CD4-positive, alpha-beta T cell (primary cell): ENCODE measurements around the gene LINGO4. TPM values are rescaled to one million over a fixed set of nuclear protein-coding genes. Genes with fewer than 3 reads are reported as not detected.

Source experiments
- ATAC-seq: fragments of 200-7000 bp; cut with Tn5 transposase; one replicate; pipeline ENCODE4 v1.10.0; 2022; ENCODE audit warnings: mild to moderate bottlenecking; ENCODE audit not compliant: poor library complexity
- CTCF ChIA-PET: fragments of 350-600 bp; sonication (Branson Sonifier 250); formaldehyde crosslinking; loops from one replicate; lab custom pipeline; 2021; ENCODE audit warnings: antibody characterized with exemption, inconsistent platforms; lab: Charles Lee
- POLR2A ChIA-PET: fragments of 350-600 bp; sonication (Branson Sonifier 250); formaldehyde crosslinking; loops from one replicate; lab custom pipeline; 2021; ENCODE audit warnings: antibody characterized with exemption, inconsistent platforms; lab: Charles Lee
- DNase-seq, 14 experiments: peaks; one replicate each; pipeline ENCODE4 v3.0.0-alpha.2; 2013 to 2020; ENCODE audit warnings: mixed read lengths in 2 of 14
- H3K27ac ChIP-seq, 2 donors: one replicate each; pipeline versions ENCODE4 v1.5.1 to v1.7.0; 2013; ENCODE audit warnings: low read length in 2 of 2, low read depth in 1 of 2, mild to moderate bottlenecking in 1 of 2
- H3K27me3 ChIP-seq, 2 experiments: 1 replicate in 1 of 2; 2 replicates in 1 of 2; pipeline versions ENCODE4 v1.6.1 to v1.7.0; 2013; ENCODE audit warnings: low read length in 2 of 2, control low read depth in 1 of 2, mild to moderate bottlenecking in 1 of 2, moderate library complexity in 1 of 2; ENCODE audit not compliant: insufficient read depth in 2 of 2, control insufficient read depth in 1 of 2
- H3K36me3 ChIP-seq: one replicate; pipeline ENCODE4 v1.6.1; 2013; ENCODE audit warnings: low read length, control low read depth; ENCODE audit not compliant: insufficient read depth
- H3K4me1 ChIP-seq: one replicate; pipeline ENCODE4 v1.6.1; 2013; ENCODE audit warnings: low read length, control low read depth; ENCODE audit not compliant: insufficient read depth
- H3K4me3 ChIP-seq: one replicate; pipeline ENCODE4 v1.5.1; 2013; ENCODE audit warnings: mild to moderate bottlenecking, low read length, moderate library complexity
- H3K9me3 ChIP-seq, 2 experiments: 1 replicate in 1 of 2; 2 replicates in 1 of 2; pipeline versions ENCODE4 v1.6.1 to v1.7.0; 2013; ENCODE audit warnings: low read length in 2 of 2, mild to moderate bottlenecking in 2 of 2, control low read depth in 1 of 2, moderate library complexity in 1 of 2; ENCODE audit not compliant: control insufficient read depth in 1 of 2, insufficient read depth in 1 of 2
- H3K27ac Mint-ChIP-seq: one replicate; pipeline ENCODE4 v1.8.0; 2020; ENCODE audit warnings: mixed read lengths
- H3K27me3 Mint-ChIP-seq: one replicate; pipeline ENCODE4 v1.8.0; 2021; ENCODE audit warnings: mixed read lengths
- H3K36me3 Mint-ChIP-seq: one replicate; pipeline ENCODE4 v1.8.0; 2021; ENCODE audit warnings: low read depth, mixed read lengths
- H3K4me1 Mint-ChIP-seq: one replicate; pipeline ENCODE4 v1.8.0; 2021; ENCODE audit warnings: low read depth, mixed read lengths
- H3K4me3 Mint-ChIP-seq: one replicate; pipeline ENCODE4 v1.8.0; 2020; ENCODE audit warnings: mild to moderate bottlenecking, mixed read lengths
- H3K9me3 Mint-ChIP-seq: one replicate; pipeline ENCODE4 v1.8.0; 2020; ENCODE audit warnings: mixed read lengths
- intact Hi-C, 2 experiments: fragments of 100-400 bp; cut with DNase I in 1 of 2; cut with micrococcal nuclease in 1 of 2; formaldehyde crosslinking; loops; one replicate each; pipeline versions ENCODE4 v1.15.1 to v1.9.0; 2023 to 2025; cut with DNase I, micrococcal nuclease
- total RNA-seq, 174 experiments: library from RNA in 2 of 174; stranded (reverse) in 2 of 174; gene quantifications; one replicate each; pipeline ENCODE4 v1.2.3 and lab custom pipeline; 2021 to 2026
- TF ChIP-seq, protein P1 (sequence below): fragments of 200-600 bp; IDR thresholded peaks from one replicate; pipeline ENCODE4 v1.8.0; 2022; ENCODE audit warnings: antibody characterized with exemption, mild to moderate bottlenecking

Gene LINGO4
- total RNA-seq, 2 experiments from 2014 or later: 0.06 to 0.16 TPM

DNA sequence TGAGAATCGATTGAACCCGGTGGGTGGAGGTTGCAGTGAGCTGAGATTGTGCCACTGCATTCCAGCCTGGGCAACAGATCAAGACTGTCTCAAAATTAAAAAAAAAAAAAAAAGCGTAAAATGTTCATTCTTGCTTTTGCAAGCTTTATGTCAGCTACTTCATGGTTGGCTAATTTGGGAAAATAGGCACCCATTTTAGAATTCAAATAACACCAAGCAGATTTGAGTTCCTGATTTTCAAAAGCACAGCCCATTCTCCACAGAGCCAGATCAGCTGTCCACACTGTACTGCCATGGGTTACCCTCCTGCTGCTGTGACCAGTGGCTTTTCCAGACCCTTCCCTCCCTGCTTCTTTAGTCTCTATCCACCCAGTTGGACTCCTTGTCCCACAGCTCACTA, 43.9 kb upstream of the LINGO4 start:
- ATAC-seq: no peak
- Histone ChIP-seq H3K27me3 (no peaks in the 10 kb centered on the region), H3K4me3 (no peak overlapping the region), H3K4me1 (peaks cover 13% of the 10 kb centered on the region), H3K36me3 (peaks cover 13% of the 10 kb centered on the region), H3K9me3 (no peaks in the 10 kb centered on the region), H3K27ac (no peak overlapping the region)
- POLR2A ChIA-PET: no interaction called here
- no peaks in the 10 kb centered on the region for H3K27me3 Mint-ChIP-seq
- DNase-seq: no peak
- peaks cover 7% of the 10 kb centered on the region for H3K4me1 Mint-ChIP-seq
- H3K4me3 Mint-ChIP-seq: no peak overlapping the region
- H3K9me3 Mint-ChIP-seq: no peaks in the 10 kb centered on the region
- intact Hi-C loops: no loop called here
- TF ChIP-seq, protein P1, sequence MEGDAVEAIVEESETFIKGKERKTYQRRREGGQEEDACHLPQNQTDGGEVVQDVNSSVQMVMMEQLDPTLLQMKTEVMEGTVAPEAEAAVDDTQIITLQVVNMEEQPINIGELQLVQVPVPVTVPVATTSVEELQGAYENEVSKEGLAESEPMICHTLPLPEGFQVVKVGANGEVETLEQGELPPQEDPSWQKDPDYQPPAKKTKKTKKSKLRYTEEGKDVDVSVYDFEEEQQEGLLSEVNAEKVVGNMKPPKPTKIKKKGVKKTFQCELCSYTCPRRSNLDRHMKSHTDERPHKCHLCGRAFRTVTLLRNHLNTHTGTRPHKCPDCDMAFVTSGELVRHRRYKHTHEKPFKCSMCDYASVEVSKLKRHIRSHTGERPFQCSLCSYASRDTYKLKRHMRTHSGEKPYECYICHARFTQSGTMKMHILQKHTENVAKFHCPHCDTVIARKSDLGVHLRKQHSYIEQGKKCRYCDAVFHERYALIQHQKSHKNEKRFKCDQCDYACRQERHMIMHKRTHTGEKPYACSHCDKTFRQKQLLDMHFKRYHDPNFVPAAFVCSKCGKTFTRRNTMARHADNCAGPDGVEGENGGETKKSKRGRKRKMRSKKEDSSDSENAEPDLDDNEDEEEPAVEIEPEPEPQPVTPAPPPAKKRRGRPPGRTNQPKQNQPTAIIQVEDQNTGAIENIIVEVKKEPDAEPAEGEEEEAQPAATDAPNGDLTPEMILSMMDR: no peak
- H3K27ac Mint-ChIP-seq: peak overlapping the region; percentile 64
- CTCF ChIA-PET: no interaction called here
- peaks cover 5% of the 10 kb centered on the region for H3K36me3 Mint-ChIP-seq

DNA sequence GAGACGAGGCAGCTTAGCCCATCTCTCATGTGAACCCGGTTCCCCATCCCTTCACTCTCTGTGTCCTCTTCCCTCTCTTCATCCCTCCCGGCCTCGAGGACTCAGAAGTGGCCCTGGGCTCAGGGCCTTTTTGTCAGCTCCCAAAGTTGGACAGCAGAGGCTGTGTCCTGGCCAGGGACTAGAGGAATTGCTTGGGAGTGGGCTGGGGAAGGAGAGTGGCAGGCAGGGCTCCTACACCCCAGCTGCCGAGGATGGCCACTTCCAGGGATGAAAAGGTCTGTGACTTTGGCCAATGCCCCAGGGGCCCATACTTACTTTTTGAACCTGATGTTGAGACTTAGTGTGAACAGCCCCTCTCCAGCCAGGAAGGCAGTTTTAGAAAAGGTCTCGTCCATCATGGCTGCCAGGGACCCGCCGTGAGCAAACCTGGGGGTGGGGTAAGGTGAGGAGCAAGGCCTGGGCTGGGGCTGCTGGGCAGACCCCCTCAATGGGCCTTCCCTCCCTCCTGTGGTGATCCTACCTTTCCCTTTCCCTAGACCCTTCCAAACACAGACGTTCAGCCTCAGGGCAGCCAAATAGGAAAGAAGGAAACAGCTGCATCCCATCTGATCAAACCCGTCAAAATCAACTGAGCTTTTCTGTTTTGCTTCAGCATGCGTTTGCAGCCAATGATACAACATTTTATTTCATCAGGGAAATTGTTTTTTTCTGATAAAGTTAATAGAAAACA, 42.8 kb upstream of the LINGO4 start:
- intact Hi-C loops: no loop called here
- Mint-ChIP-seq H3K4me1 (peaks cover 7% of the 10 kb centered on the region), H3K9me3 (no peaks in the 10 kb centered on the region), H3K27me3 (no peaks in the 10 kb centered on the region), H3K27ac (no peak overlapping the region), H3K36me3 (peaks cover 5% of the 10 kb centered on the region), H3K4me3 (no peak overlapping the region)
- peaks cover 13% of the 10 kb centered on the region for H3K36me3 ChIP-seq
- TF ChIP-seq, protein P1: no peak
- ChIA-PET CTCF (no interaction called here), POLR2A (no interaction called here)
- H3K9me3 ChIP-seq: no peaks in the 10 kb centered on the region
- no peak overlapping the region for H3K4me3 ChIP-seq
- H3K27me3 ChIP-seq: no peaks in the 10 kb centered on the region
- peak in 1 of 14 experiments; percentile 5 for DNase-seq
- peaks cover 13% of the 10 kb centered on the region for H3K4me1 ChIP-seq
- no peak overlapping the region for H3K27ac ChIP-seq
- ATAC-seq: no peak

DNA sequence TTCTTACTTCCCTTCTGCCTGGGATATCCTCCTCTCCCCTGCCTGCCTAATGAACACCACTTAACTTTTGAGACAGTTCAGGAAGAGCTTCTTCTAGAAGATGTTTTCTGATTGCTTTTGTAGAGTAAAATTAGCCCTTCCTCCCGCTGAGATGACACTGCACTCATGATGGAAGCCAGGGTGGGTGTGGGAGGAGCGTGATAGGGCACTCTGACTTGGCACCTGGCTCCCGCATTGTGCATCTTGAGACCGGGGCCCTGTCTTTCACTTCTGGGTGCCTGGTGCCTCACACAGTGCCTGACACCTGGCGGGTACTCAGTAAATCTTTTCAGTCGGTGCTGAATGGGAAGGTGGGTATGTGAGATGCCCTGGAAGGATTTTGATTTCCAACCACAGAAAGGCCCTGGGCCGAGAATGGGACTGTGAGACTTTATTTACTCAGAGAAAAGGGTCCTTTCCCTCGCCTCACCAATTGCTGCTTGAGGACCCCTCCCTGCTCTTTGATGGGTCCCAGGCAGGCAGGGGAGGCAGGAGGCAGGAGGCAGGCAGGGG, 41.5 kb upstream of the LINGO4 start:
- ATAC-seq (no peak), DNase-seq (peak in 1 of 14 experiments; percentile 6)
- Histone ChIP-seq H3K27ac (no peak overlapping the region), H3K9me3 (no peaks in the 10 kb centered on the region), H3K4me3 (no peak overlapping the region), H3K27me3 (no peaks in the 10 kb centered on the region), H3K4me1 (peaks cover 13% of the 10 kb centered on the region), H3K36me3 (peaks cover 16% of the 10 kb centered on the region)
- CTCF ChIA-PET: no interaction called here
- peak overlapping the region; percentile 28 for H3K27ac Mint-ChIP-seq
- H3K4me3 Mint-ChIP-seq: no peak overlapping the region
- peaks cover 5% of the 10 kb centered on the region for H3K36me3 Mint-ChIP-seq
- TF ChIP-seq, protein P1: no peak
- POLR2A ChIA-PET: no interaction called here
- peaks cover 11% of the 10 kb centered on the region for H3K4me1 Mint-ChIP-seq
- no peaks in the 10 kb centered on the region for H3K27me3 Mint-ChIP-seq
- no peaks in the 10 kb centered on the region for H3K9me3 Mint-ChIP-seq
- intact Hi-C loops: no loop called here
